ENCODE measurements around the gene DMBT1.

The DMBT1 gene

DNA sequence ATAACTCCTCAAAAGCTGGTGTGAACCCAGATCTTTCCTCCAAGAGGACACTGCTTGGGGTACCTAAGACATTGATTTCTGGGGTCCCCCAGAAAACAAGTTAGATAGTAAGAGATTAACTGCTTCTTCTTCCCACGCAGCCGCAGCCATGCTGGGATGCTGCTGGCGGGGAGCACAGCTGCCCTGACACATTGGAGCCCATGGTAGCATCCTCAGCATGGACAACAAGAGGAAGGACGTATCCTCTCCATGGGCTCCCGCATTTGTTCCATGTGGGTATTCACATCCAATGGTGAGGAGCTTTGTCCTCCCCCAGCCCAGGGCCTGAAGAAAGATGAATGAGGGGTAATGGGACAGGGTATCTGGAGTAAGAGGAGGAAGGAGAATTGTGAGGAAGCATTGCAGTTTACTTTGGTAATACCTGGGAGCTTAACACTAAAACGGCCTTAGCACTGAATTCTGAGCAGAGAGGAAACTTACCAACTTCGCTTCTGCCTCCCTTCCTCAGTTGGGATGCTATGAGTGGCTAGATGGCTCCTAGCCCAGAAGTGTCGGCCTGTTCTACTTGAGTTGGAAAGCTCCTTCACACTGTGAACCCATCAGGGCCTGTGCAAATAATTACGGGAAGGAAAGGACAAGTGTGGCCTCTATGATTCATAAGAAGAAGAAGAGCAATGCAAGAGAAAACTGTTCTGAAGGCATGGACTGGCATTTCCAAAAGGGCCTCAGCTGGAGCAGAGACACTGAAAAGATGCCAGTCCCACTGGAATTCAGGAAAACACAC is 95.2 kb downstream of the DMBT1 start:
- no peak for DNase-seq (ENCODE audit: low spot score)
- in situ Hi-C loops (cut with MboI; ENCODE audit: low pct_unique_long_range_greater_than_20kb, low sequenced_read_pairs, unreplicated experiment), result no loop called here
- TF ChIP-seq, protein P1, sequence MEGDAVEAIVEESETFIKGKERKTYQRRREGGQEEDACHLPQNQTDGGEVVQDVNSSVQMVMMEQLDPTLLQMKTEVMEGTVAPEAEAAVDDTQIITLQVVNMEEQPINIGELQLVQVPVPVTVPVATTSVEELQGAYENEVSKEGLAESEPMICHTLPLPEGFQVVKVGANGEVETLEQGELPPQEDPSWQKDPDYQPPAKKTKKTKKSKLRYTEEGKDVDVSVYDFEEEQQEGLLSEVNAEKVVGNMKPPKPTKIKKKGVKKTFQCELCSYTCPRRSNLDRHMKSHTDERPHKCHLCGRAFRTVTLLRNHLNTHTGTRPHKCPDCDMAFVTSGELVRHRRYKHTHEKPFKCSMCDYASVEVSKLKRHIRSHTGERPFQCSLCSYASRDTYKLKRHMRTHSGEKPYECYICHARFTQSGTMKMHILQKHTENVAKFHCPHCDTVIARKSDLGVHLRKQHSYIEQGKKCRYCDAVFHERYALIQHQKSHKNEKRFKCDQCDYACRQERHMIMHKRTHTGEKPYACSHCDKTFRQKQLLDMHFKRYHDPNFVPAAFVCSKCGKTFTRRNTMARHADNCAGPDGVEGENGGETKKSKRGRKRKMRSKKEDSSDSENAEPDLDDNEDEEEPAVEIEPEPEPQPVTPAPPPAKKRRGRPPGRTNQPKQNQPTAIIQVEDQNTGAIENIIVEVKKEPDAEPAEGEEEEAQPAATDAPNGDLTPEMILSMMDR (IDR thresholded peaks at IDR 0.05; ENCODE audit: extremely low read depth, insufficient read depth, missing control alignments), result no peak

DNA sequence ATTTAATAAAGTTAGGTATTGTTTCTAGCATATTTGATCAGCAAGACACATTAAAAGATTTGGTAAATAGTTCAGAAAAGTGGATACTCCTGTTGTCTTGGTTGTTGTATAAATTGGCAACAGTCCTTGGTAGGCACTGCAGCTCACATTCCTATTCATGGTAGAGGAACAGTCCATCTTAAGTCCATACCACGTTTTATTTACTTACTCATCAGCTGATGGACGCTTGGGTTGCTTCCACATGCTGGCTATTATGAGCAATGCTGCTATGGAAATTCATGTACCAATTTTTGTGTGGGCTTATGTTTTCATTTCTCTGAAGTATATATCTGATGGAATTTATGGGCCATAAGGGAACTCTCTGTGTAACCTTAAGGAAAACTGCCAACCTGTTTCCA is 95.8 kb downstream of the DMBT1 start:
- no peak for DNase-seq (ENCODE audit: low spot score)
- TF ChIP-seq, protein P1 (IDR thresholded peaks at IDR 0.05; ENCODE audit: extremely low read depth, insufficient read depth, missing control alignments), result no peak
- in situ Hi-C loops (cut with MboI; ENCODE audit: low pct_unique_long_range_greater_than_20kb, low sequenced_read_pairs, unreplicated experiment), result no loop called here

DNA sequence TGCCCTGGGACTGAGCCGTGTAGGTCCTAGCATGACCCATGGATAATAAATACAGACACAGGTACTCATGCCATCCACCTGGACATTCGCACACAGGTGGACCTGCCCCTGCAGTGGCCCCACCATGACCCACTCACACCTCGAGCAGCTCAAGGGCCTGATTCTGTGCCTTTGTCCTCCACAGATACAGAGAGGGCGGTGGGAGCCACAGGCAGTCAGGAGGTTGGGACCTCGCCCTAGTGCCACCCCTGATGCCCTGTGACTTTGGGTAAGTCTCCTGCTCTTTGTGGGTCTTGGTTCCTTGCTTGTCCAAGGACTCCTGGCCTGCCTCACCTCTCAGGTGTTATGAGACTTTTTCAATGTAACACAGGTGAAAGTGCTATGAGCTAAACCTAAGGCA is 96.2 kb downstream of the DMBT1 start:
- TF ChIP-seq, protein P1 (IDR thresholded peaks at IDR 0.05; ENCODE audit: extremely low read depth, insufficient read depth, missing control alignments), result no peak
- DNase-seq (ENCODE audit: low spot score), result no peak
- in situ Hi-C loops (cut with MboI; ENCODE audit: low pct_unique_long_range_greater_than_20kb, low sequenced_read_pairs, unreplicated experiment), result no loop called here

DNA sequence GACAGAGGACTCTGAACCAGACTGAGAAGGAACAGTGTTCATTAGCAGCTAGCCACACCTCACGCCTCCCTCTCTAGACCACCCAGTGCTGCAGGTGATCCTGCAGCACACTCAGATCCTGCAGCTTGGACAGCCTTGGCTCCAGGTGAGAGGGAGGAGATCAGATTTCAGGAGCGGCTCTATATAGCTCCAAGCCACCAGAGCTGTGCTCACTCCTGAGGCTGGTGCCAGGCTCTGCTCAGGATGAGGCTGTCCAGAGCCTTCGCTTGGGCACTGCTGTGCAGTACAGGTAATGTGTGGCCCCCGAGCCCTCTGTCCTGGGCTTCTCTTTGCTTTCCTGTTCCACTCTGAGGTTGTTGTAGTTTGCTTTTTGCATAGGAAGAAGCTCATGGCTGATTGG is 96.7 kb downstream of the DMBT1 start:
- DNase-seq (ENCODE audit: low spot score), result no peak
- TF ChIP-seq, protein P1 (IDR thresholded peaks at IDR 0.05; ENCODE audit: extremely low read depth, insufficient read depth, missing control alignments), result no peak
- in situ Hi-C loops (cut with MboI; ENCODE audit: low pct_unique_long_range_greater_than_20kb, low sequenced_read_pairs, unreplicated experiment), result no loop called here

DNA sequence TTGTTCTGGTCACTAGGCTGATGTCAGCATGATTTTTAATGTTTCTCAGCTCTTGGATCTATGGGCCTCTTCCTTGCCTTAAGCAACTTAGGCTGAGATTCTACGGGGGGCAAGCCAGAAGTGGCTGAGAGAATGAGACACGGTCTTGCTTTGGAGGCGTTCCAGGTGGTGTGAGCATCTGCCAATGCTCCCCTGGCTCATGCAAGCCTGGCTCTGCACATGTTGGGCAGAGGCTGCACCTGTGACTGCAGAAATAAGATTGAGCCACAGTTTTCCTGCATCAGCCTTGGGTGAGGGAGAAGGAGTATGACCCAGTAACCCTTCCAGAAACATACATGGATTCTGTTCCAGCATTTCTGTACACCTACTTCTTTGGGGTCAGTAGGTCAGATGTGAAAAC is 97.2 kb downstream of the DMBT1 start:
- no peak for DNase-seq (ENCODE audit: low spot score)
- TF ChIP-seq, protein P1 (IDR thresholded peaks at IDR 0.05; ENCODE audit: extremely low read depth, insufficient read depth, missing control alignments), result no peak
- in situ Hi-C loops (cut with MboI; ENCODE audit: low pct_unique_long_range_greater_than_20kb, low sequenced_read_pairs, unreplicated experiment), result no loop called here

DNA sequence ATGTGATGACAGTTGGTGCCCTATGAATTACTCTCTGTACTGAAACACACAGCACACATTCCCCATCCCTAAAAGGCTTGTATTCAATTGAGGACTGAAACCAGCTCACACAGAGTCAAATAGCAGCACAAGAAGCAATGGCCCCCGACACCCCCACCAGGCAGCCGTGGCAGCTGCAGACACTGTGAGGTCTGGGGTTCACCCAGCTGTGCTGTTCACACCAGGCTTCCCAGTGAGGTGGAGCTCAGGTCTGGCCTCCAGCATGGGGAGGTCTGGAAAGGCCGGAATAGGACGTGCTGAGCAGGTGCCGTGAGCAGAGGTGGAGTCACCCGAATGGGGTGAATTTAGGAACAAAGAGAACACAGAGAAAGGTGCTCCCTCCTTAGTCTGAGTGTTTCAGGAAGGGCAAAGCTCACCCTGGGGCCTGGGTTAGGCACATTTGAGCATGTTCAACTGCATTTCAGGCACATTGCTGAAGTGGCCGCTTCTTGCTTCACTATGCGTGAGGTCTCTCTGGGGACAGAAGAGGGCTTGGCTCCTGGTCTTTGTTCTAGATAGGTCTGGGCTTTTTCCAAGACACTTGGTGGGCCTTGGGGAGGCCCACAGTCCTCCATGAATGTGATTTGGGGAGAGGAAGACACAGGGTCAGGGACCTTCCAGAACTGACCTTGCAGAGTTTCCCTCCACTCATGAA is 97.9 kb downstream of the DMBT1 start:
- DNase-seq (ENCODE audit: low spot score), result no peak
- TF ChIP-seq, protein P1 (IDR thresholded peaks at IDR 0.05; ENCODE audit: extremely low read depth, insufficient read depth, missing control alignments), result no peak
- in situ Hi-C loops (cut with MboI; ENCODE audit: low pct_unique_long_range_greater_than_20kb, low sequenced_read_pairs, unreplicated experiment), result no loop called here

Measured in GM13977 (cell line).